Erythroblast (primary cell): ENCODE data around the gene CMIP.

ENCODE experiments used
- DNase-seq, 2 experiments: peaks; one replicate each; lab custom pipeline; 2025; lab: John Stamatoyannopoulos, UW
- GATA1 ChIP-seq: IDR thresholded peaks from 2 replicates; pipeline ENCODE4 v1.6.1; 2011; ENCODE audit warnings: low read depth, mild to moderate bottlenecking, control low read depth, low read length, moderate library complexity
- POLR2A ChIP-seq: IDR thresholded peaks from 2 replicates; pipeline ENCODE4 v1.6.1; 2011; ENCODE audit warnings: mild to moderate bottlenecking, low read length

The CMIP gene

DNA sequence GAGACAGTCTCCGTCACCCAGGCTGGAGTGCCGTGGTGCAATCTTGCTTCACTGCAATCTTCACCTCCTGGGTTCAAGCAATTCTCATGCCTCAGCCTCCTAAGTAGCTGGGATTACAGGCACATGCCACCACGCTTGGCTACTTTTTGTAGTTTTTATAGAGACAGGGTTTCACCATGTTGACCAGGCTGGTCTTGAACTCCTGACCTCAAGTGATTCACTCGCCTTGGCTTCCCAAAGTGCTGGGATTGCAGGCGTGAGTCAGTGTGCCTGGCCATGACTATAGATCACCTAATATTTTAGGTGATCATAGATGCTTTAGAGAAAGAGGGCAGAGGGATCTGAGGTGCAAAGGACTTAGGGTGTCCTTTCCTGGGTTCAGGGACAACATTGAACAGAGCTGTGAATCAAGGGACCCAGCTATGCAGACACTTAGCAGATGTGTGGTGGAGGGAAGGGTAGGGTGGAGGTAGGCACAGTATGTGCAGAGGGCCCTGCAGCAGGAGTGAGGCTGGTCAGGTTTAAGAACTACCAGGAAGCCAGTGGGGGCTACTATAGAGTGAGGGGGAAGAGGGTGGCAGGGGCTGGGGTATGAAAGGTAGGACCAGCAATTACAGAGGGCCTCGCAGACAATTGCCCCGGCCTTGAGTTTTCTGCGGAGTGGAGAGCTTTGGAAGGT, 116.5 kb downstream of the CMIP start:
- DNase-seq: no peak
- no peak for TF ChIP-seq GATA1
- no peak for TF ChIP-seq POLR2A

DNA sequence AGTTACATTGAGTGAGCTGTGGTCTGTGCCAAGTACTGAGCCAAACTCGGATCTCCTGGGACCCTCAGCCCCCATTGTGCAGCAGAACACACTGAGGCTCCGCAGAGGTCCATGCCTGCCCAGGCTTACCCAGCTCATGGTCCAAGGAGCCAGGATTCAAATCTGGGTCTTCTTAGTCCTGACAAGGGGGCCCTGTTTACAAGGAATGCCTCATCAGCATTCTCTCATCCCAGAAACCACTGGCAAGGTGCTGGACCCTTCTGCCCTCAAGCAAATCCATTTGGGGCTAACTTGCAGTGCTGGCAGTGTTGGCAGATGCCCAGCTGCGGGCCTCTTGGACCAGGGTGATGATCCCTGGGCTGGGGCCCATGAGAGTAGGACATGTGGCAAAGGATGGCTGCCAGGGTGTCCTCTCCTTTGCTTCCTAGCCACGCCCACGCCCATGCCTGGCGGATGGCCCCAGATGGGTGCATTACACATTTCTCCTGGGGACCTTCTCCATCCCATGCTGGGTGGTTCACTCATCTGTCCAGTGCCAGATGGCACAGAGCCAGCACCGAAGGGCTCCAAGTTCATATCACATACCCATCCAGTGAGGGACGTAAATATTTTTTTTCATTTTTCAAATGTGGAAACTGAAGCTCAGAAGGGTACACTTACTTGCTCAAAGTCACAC, 117.7 kb downstream of the CMIP start:
- no peak for TF ChIP-seq POLR2A
- no peak for TF ChIP-seq GATA1
- no peak for DNase-seq

- DNase-seq: no peak
- no peak for TF ChIP-seq POLR2A
- TF ChIP-seq GATA1: no peak
Measured at GRCh38 chr16:81562926-81563325, 118.3 kb downstream of the CMIP start.

GRCh38 chr16:81564421-81564911, 119.9 kb downstream of the CMIP start:
- DNase-seq: no peak
- no peak for TF ChIP-seq POLR2A
- no peak for TF ChIP-seq GATA1

- DNase-seq: no peak
- TF ChIP-seq POLR2A (no peak), GATA1 (no peak)
Measured at GRCh38 chr16:81565321-81566028, 120.9 kb downstream of the CMIP start.

DNA sequence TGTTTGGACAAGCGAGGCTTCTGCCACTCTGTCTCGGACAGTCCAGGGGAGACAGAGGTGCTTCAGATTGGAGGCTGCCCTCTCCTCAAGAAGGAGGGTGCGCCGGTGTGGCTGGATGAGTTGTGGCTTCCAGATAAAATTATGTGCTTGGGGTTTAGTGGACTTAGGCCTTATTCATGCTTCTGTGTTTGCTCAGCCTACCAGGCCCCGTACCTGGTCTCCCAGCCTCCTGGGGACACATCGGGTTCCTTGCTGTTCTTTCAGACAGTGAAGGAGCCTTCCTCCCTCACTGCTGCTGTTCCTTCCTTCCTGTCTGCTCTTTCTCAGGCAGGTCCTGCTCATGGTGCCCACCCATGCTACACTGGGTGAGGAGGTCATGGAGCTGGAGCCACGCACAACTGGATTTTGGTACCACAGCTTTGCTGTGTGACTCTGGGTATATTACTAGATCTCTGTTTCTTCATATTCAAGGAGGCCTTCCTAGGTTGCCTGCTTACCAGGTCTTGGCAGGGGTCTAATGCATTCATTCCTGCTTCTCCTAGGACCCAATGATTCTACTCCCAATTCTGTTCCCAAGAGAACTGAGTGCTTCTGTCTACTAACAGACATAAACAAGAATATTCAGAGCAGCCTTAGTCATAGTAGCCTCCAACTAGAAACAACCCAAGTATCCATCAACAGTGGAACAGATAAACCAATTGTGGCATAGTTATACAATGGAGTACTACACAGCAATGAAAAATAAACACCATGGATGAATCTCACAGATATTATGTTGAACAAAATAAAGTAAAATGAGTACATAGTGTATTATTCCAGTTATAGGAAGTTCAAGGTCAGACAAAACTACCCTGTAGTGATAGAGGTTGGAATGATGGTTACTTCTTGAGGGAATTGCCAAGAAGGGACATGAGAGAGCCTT, 121.7 kb downstream of the CMIP start:
- TF ChIP-seq POLR2A (no peak), GATA1 (no peak)
- no peak for DNase-seq

- TF ChIP-seq GATA1 (no peak), POLR2A (no peak)
- no peak for DNase-seq
Measured at GRCh38 chr16:81567087-81567486, 122.5 kb downstream of the CMIP start.

- TF ChIP-seq GATA1: no peak
- TF ChIP-seq POLR2A: no peak
- no peak for DNase-seq
Measured at GRCh38 chr16:81567987-81568748, 123.6 kb downstream of the CMIP start.

GRCh38 chr16:81568749-81569087, 124.1 kb downstream of the CMIP start:
- DNase-seq: no peak
- no peak for TF ChIP-seq GATA1
- TF ChIP-seq POLR2A: no peak

- no peak for TF ChIP-seq POLR2A
- no peak for TF ChIP-seq GATA1
- DNase-seq: no peak
Measured at GRCh38 chr16:81569361-81570034, 124.9 kb downstream of the CMIP start.

GRCh38 chr16:81570151-81570846, 125.7 kb downstream of the CMIP start:
- no peak for DNase-seq
- no peak for TF ChIP-seq GATA1
- TF ChIP-seq POLR2A: no peak
